Kidney (tissue), 14 donors: Measurements from ENCODE around the gene DUSP8. TPM values are rescaled to one million over a fixed set of nuclear protein-coding genes. Genes with fewer than 3 reads are reported as not detected.
"Not testable (repeated sequence)": the region's sequence is repeated elsewhere in the genome, so short reads cannot be mapped to it uniquely, and the experiment has no call there.

Experiments used
- DNase-seq, 5 donors: peaks; one replicate each; pipeline ENCODE4 v3.0.0-alpha.2; 2013 to 2020
- FAIRE-seq: peaks from 2 replicates; lab custom pipeline; 2012; peaks lifted over from hg19 to GRCh38; lab: Jason Lieb, UNC
- H3K27ac ChIP-seq, 2 donors: one replicate each; pipeline ENCODE4 v1.7.0; 2013; ENCODE audit warnings: low read depth in 2 of 2, low read length in 2 of 2, inconsistent platforms in 1 of 2
- H3K27me3 ChIP-seq: one replicate; pipeline ENCODE4 v1.7.1; 2013; ENCODE audit warnings: low read length, inconsistent platforms; ENCODE audit not compliant: control insufficient read depth, insufficient read depth
- H3K36me3 ChIP-seq, 3 donors: one replicate each; pipeline versions ENCODE4 v1.7.0 to v1.7.1; 2013; ENCODE audit warnings: low read length in 3 of 3, control low read depth in 1 of 3, inconsistent platforms in 1 of 3; ENCODE audit not compliant: insufficient read depth in 3 of 3, control insufficient read depth in 2 of 3
- H3K4me1 ChIP-seq, 3 donors: one replicate each; pipeline versions ENCODE4 v1.7.0 to v1.7.1; 2013; ENCODE audit warnings: low read length in 3 of 3, inconsistent platforms in 1 of 3, low read depth in 1 of 3; ENCODE audit not compliant: control insufficient read depth in 2 of 3, insufficient read depth in 2 of 3
- H3K4me3 ChIP-seq, 3 donors: one replicate each; pipeline versions ENCODE4 v1.7.0 to v1.8.1; 2013; ENCODE audit warnings: low read length in 3 of 3, control low read depth in 1 of 3, inconsistent platforms in 1 of 3
- H3K9ac ChIP-seq, 3 donors: one replicate each; pipeline versions ENCODE4 v1.7.0 to v1.7.1; 2013; ENCODE audit warnings: low read length in 3 of 3, control low read depth in 1 of 3, inconsistent platforms in 1 of 3
- H3K9me3 ChIP-seq, 3 donors: one replicate each; pipeline versions ENCODE4 v1.7.0 to v1.7.1; 2013; ENCODE audit warnings: low read length in 3 of 3, control low read depth in 1 of 3, inconsistent platforms in 1 of 3; ENCODE audit not compliant: control insufficient read depth in 2 of 3, insufficient read depth in 1 of 3
- intact Hi-C: fragments of 100-400 bp; cut with DNase I; formaldehyde crosslinking; loops from one replicate; pipeline ENCODE4 v1.11.1; 2022
- polyA plus RNA-seq: library from polyadenylated mRNA; stranded (reverse); fragments of 350-450 nt; fragmentation: Illumina TruSeq; extraction: RNeasy Lipid Tissue Mini Kit (QIAGEN cat#74804); gene quantifications from one replicate; pipeline ENCODE4 v1.2.3, GENCODE V29; 2014; ENCODE audit warnings: low read depth, low replicate concordance; ENCODE audit not compliant: insufficient read depth
- total RNA-seq: library from RNA; stranded (reverse); fragmentation: NEBNext Ultra II Directional; extraction: Animal tissue kit (Norgen Biotek cat#: 25700); gene quantifications from one replicate; pipeline ENCODE4 v1.2.1, GENCODE V29; 2021
- TF ChIP-seq, protein P1 (sequence below): IDR thresholded peaks from 3 replicates; pipeline ENCODE4 v1.5.1; 2012; ENCODE audit warnings: mild to moderate bottlenecking, moderate library complexity, borderline replicate concordance; ENCODE audit not compliant: insufficient read depth; ENCODE audit errors: extremely low read depth
- donor health status: control.
- donor health status: control.
- donor health status: control.
- donor health status: control.
- donor health status: control.
- donor health status: DM: yes; HTN: yes; CAD: no.
- donor health status: Normal renal cell carcinoma (clear cell type).

The DUSP8 gene
- total and polyA plus RNA-seq, 2 donors from 2014 or later: 1.9 to 9.1 TPM

DNA sequence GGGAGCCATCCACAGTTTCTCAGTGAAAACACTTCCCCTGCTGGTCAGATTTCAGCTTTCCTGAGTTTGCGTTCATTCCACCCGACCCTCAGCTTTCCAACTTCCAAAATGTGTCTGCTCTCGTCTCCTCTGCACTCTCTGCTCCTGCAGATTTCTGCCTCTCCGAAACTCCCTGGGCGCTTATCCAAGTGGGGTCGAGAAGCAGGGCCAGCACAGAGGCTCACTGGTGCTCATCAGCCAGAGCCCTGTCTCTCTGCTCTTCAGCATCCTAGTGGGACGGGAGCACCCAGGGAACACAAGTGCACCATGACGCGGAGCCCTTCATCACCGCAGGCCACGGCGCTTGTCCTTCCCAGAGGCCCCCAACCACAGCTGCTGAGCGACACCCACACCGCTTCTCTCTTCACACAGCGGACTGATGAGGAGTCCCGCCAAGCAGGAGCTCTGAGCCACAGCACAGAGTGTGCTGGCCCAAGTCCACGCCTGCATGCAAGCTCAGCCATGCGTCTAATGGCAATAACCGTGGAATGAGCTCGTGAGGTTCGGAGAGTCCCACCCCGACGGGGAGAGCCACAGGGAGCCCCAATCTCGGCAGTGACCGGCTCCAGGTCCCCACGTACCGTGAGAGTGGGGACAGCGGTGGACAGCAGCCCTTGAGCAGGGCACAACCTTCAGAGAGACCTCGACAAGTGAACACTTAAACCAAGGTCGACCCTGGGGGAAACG, 57.6 kb downstream of the DUSP8 start:
- no peaks in the 10 kb centered on the region for H3K9me3 ChIP-seq
- no peak overlapping the region for H3K4me3 ChIP-seq
- DNase-seq: peak in 2 of 5 donors; percentile 37 to 75
- intact Hi-C loops: loop anchor here (5.0 kb wide), 1 partner anchor 312 kb away; no protein-coding TSS in a partner anchor
- no peak for FAIRE-seq
- H3K27me3 ChIP-seq: no peaks in the 10 kb centered on the region
- H3K9ac ChIP-seq: no peak overlapping the region
- peaks cover 0 to 22% (median 0%) of the 10 kb centered on the region in 3 donors for H3K4me1 ChIP-seq
- no peak overlapping the region for H3K27ac ChIP-seq
- TF ChIP-seq, protein P1, sequence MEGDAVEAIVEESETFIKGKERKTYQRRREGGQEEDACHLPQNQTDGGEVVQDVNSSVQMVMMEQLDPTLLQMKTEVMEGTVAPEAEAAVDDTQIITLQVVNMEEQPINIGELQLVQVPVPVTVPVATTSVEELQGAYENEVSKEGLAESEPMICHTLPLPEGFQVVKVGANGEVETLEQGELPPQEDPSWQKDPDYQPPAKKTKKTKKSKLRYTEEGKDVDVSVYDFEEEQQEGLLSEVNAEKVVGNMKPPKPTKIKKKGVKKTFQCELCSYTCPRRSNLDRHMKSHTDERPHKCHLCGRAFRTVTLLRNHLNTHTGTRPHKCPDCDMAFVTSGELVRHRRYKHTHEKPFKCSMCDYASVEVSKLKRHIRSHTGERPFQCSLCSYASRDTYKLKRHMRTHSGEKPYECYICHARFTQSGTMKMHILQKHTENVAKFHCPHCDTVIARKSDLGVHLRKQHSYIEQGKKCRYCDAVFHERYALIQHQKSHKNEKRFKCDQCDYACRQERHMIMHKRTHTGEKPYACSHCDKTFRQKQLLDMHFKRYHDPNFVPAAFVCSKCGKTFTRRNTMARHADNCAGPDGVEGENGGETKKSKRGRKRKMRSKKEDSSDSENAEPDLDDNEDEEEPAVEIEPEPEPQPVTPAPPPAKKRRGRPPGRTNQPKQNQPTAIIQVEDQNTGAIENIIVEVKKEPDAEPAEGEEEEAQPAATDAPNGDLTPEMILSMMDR: no peak
- no peaks in the 10 kb centered on the region for H3K36me3 ChIP-seq

DNA sequence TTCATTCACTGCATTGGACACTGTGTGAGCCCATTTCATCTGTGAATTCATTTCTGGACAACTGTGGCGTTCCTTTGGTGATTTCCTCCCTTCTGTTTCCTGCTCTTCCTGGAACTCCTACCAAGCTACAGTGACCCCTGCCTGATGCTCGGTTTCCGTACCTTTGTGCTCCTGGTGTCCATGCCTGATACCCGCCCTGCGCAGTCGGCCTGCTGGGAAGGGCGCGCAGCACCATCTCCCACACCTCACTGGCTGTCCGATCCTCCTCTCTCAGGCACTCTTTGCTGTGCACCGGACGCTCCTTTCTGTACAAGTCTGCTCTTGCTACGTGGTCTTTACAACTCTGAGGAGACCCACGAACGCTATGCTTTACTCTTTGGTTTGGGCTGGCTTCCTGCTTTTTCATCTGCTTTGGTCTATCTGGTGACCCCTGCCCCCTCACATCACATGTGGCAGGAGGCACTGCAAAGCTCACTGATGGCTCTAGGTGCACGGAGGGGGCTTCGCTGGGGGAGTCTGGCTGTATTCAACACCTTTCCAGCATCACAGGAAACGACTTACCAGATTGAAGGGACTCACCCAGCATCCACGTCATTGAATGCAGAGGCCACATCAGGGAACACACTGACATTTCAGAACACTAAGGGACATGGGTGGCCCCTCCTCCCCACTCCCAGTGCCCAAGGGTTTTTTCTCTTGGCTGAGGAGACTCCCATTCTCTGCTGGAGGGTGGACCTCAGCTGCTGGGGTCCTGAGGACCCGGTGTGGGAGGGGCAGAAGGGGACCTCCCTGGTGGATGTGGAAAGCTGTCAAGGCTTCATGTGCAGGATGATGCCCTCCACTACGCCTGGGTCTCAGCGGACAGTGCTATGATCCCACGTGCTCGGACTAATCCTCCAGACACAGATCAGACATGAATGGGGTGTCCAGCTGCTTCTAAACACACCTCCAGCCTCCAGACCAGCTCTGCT, 58.5 kb downstream of the DUSP8 start:
- peaks cover 0 to 22% (median 0%) of the 10 kb centered on the region in 3 donors for H3K4me1 ChIP-seq
- DNase-seq: peak in 1 of 5 donors; percentile 44
- intact Hi-C loops: no loop called here
- H3K27me3 ChIP-seq: no peaks in the 10 kb centered on the region
- TF ChIP-seq, protein P1: no peak
- no peak overlapping the region for H3K27ac ChIP-seq
- no peak overlapping the region for H3K4me3 ChIP-seq
- FAIRE-seq: no peak
- no peaks in the 10 kb centered on the region for H3K36me3 ChIP-seq
- H3K9ac ChIP-seq: no peak overlapping the region
- no peaks in the 10 kb centered on the region for H3K9me3 ChIP-seq

DNA sequence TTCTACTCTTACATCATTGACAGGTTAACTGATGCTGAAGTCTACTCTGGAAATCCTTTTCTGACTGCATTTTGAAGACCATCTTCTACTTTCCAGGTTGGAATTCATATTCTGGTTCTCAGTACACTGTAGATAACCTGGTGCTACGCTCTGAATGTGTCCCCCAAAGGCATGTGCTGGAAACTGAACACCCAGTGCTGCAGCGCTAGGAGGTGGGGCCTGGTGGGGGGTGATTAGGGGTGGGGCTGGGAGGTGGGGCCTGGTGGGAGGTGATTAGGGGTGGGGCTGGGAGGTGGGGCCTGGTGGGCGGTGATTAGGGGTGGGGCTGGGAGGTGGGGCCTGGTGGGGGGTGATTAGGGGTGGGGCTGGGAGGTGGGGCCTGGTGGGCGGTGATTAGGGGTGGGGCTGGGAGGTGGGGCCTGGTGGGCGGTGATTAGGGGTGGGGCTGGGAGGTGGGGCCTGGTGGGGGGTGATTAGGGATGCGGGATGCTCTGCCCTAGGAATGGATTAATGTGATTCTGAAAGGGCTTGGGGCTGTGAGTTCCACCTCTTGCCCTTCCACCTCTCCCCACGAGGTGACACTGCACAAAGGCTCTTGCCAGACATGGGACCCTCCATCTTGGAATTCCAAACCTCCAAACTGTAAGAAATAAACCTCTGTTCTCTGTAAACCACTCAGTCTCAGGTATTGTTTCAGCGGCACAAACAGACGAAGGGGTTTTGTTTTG, 59.4 kb downstream of the DUSP8 start:
- H3K9ac ChIP-seq, FAIRE-seq, H3K27me3 ChIP-seq, H3K4me3 ChIP-seq, H3K9me3 ChIP-seq, H3K27ac ChIP-seq, H3K36me3 ChIP-seq, intact Hi-C loops: not testable (repeated sequence)
- DNase-seq: peak in 2 of 5 donors; percentile 18 to 33
- peaks cover 0 to 23% (median 0%) of the 10 kb centered on the region in 3 donors for H3K4me1 ChIP-seq
